Activated gamma-delta T cell treated with anti-CD3 and anti-CD28 coated beads, Interleukin-2, amount 50 U/mL, for 16 hours (primary cell): ENCODE measurements around the gene PNP.
"Not testable (repeated sequence)": the region's sequence is repeated elsewhere in the genome, so short reads cannot be mapped to it uniquely, and the experiment has no call there.

Source experiments
- DNase-seq: peaks from one replicate; pipeline ENCODE4 v3.0.0-alpha.2; 2020; ENCODE audit warnings: low read depth

The PNP gene

DNA sequence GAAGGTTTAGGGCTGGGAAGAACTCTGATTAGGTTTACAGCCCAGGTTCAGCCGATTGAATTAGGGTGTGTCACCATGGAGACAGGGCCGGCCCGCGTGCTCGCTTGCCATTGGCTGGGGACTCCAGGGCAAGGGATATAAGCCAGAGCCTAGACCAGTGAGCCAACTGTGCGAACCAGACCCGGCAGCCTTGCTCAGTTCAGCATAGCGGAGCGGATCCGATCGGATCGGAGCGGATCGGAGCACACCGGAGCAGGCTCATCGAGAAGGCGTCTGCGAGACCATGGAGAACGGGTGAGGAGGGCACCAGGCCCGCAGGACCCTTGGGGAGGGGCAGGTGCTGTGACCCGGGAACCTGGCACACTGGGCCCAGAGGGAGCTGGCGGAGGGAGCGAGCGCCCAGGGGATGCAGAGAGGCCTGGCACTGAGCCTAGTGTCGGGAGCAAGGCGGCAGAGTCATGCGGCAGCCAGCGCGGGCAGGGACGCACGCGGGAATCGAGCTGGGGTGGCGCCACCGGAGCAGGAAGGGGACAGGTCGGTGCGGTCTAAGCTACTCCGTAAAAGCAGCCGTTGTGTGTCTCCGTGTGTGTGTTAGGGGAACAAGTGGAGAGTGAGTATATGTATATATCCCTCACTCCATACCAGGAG is at the start of gene PNP:
Gene PNP (plus strand): TSS at position 165 of the 648 bp plus-strand sequence. CDS start 119 bp downstream, at position 284.
- peak; percentile 71 for DNase-seq

DNA sequence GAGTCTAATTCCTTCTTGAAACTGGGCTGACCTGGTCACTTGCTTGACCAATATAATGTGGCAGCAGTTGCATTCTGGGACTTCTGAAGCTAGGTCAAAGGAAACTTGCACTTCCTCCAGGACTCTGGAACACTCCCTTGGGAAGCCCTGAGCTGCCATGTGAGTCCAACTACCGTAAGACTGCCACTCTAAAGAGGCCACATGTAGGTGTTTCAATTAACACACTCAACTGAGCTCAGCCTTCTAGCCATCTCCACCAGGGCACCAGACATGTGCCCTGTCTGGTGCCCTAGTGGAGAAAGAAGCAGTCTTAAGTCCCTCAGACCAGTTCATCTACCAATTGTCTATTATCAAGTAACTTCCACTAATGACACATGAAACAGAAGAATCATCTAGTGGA is 49.8 kb upstream of the PNP start:
- no peak for DNase-seq

DNA sequence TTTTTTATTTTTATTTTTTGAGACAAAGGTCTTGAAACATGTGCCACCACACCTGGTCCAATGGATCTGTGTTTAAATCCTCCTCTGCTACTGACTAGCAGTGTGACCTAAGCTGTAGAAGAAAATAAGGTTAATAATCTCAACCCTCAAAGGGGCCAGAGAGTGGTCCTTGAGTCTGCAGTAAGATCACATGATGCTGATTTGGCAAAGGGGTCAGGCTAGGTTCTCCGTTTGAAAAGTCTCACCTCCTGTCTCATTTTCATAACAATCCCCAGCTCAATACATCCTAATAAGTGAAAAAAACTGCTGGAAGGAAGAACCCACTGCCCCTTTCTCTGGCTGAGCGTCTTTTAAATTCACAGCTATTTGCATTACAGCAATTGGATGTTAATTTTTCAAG is 47.9 kb upstream of the PNP start:
- no peak for DNase-seq

DNA sequence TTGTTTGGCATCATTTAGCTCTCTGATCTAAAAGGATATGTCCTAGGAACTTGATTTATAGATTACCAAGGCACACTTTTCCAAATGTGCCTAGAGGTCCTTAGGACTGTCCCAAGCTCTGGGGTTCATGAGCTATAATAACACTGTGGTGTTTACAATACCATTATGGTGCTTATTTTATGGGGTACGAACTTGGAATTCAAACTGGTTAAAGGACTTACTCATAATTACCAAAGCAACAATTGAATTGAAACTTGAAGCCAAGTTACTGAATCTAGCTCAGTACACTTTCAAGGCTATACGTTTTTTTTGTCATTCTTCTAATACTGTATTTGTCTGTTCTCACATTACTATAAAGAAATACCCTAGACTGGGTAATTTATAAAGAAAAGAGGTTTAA is 46.3 kb upstream of the PNP start:
- DNase-seq = no peak

DNA sequence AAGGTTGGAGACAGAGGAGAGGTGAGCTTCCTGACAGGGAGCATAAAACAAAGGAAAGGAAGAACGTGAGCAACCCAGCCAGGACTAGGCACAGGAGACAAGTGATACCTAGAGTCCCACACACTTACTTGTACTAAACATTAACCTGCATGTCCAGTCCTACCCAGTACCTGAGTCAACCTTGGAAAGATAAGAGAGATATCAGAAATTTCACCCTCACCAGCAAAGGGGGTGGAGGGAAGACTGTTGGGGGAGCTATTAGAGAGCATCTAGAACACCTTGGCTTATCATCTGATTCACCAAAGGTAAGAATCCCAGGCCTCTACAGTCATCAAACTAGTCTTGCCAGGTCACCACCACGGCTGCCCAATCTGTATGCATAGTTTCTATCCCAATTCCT is 44.4 kb upstream of the PNP start:
- DNase-seq = no peak

DNA sequence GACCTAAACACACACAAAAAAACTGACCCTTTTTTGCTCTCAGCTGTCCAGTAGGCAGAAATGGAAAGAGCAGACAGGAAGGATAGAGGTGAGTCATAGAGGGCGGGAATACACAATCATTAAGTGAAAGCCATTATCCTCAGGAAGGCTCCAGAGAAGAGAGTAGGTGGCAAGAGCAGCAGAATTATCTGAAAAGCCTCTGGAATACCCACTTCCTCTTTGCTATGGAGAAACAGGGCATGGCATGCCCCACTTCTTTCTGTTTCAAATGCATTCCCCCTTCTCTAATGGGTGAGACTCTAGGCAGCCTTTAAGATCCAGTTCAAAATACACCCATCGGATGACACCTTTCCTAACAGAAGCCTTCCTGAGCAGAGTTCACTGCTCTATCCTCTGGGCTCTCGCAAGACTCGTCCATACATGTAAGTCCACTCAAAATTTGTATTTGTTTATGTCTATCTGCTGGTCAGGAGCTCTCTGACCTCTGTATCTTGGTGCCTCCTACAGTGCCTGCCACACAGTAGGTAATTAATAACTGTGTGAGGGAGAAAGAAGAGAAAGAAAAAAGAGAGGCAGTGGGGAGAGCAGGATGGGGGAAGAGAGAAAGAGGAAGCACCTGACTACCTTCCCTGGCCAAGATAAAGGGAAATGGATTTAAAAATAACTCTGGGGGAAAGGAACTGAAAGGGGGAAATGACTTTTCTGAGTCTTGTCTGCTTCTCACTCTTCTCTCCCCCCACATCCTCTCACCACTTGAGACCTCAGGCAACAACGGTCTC is 41.8 kb upstream of the PNP start:
- no peak for DNase-seq

DNA sequence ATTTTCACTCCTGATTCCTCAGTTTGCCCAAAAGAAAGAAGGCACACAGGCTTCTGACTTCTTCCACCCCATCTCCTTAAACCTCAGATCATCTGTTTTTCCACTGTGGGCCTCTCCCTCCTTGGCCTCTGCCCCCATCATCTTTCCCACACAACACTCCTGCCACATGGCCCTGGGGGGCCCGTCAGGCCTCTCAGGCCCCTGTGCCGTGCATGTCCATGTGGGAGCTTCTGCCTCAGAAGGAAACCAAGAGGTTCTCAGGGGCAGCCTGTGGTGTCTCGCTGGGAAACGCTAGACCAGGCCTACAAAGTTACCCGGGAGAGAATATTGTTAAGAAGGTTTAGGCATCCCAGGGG is 41.2 kb upstream of the PNP start:
- no peak for DNase-seq

DNA sequence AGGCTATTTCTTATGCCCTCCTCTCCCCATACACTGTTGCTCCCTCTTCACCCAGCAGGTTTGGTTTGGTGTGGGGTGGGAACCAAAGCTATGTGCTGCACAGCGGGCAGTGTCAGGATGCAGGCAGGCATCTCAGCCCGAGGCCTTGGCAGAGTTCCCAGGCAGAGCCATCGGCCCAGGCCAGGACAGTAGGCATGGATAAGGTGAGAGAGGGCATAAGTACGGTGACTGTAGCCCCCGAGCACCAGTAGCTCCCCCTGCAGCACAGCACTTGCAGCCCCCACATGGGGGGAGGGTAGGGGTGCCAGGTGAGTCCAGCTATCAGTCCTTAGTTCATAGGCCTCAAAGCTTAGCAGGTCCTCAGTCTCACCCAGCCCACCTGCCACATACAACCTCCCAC is 40.4 kb upstream of the PNP start:
- DNase-seq = no peak

DNA sequence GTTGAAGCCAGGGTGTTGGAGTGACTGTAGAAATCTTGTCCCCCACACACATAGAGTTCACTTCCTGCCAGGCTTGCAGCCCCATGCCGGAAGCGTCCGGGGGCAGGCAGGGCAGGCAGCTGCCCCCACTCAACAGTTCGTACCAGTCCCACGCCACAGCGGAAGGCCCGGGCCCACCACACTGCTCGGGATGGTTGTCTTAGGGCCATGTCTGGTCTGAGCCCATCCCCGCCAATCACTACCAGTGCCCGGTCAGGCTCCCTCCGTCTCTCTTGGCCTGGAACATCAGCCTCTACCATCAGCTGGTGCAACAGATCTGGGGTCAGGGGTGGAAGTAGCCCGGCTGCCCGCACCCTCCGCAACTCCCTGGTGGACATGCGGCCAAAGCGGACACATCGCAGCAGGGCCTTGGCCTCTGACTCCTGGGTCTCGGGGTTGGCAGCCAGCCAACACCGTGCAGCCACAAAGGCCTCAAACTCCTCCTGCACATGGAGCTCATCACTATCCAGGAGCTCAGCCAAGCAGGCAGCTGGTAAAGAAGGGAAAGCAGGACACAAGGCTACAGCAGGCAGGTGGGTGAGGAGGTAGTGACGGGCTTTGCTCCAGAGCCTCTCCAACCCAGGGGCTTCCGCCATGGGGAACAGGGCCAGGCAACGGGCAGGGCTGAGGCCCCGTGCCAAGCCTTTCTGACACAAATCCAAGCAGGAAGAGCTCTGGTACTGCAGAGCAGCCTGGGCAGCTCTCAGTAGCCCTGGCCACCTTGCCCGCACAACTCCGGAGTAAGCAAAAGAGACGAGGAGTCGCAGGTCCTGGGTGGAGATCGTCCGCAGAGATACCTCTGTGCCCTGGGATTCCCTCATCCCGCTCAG is 39.2 kb upstream of the PNP start:
- no peak for DNase-seq

GRCh38 chr14:20434701-20435581 is 34.3 kb upstream of the PNP start:
- DNase-seq = no peak

GRCh38 chr14:20435582-20436362 is 33.4 kb upstream of the PNP start, which contains the start of gene KLHL33:
KLHL33 (minus strand) TSS chr14:20436166; CDS start chr14:20435811, 355 bp downstream.
- DNase-seq = no peak

DNA sequence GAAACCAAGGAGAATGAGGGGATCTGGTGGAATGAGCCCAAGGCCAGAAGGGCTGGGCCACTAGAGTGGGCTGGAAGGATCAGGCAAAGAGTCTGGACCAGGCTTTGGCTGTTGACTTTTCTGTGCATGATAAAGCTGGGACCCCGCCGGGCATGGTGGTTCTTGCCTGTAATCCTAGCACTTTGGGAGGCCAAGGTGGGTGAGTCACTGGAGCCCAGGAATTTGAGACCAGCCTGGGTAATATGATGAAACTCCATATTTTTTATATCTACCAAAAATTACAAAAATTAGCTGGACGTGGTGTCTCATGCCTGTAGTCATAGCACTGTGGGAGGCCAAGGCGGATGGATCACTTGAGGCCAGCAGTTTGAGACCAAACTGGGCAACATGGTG is 32.8 kb upstream of the PNP start:
- no peak for DNase-seq

- DNase-seq = no peak
These were observed 30.5 kb upstream of the PNP start for GRCh38 chr14:20438664-20439063.

- no peak for DNase-seq
These were observed 28.7 kb upstream of the PNP start for GRCh38 chr14:20440465-20440864.

DNA sequence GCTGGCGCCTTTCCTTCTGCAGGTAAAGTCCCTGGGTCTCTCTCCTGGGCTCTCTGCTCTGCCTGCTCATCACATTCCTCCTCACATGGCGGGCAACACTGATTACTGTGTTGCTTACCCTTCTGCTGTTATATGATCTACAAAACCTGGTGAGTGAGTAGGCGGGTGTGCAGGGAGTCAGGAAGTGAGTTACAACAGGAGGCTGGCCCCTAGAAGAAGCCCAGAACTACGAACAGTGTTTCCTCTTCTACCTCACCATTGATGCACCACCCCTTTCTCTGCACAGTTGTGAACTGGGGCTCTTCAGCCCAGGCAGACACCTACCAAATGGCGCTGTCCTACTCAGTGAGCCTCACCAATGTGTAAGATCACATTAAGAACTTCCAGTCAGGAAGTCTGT is 28.3 kb upstream of the PNP start:
- DNase-seq = no peak

DNA sequence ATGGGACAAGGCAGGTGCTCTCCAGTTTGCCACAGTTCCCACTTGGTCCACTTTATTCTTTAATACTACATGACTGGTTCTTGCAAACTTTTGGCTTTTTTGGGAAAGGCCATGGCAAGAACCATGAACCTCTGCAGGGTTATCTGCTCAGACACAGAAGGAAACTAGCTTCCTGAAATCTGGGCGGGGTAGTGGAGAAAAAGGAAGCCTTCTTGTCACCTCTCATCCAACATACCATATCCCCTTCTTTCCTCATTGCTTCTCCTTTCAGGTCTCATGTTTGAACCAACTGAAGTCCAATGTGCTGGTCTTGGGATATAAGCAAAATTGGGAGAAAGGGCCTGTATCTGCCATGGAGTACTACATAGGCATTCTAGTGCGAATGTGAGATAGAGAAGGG is 27.7 kb upstream of the PNP start:
- no peak for DNase-seq

DNA sequence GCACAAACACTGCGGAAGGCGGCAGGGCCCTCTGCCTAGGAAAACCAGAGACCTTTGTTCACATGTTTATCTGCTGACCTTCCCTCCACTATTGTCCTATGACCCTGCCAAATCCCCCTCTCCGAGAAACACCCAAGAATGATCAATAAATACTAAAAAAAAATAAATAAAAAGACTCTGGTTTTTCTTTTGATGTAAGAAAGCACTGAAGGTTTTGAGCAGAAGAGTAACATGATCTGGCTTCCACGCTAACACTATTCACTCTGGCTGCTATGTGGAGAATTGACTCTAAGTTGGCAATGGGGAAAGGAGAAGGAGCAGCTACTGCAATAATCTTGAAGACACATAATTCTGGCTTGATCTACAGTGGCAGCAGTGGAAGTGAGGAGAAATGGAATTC is 25.6 kb upstream of the PNP start:
- not testable (repeated sequence) for DNase-seq

- DNase-seq = no peak
These were observed 22.3 kb upstream of the PNP start for GRCh38 chr14:20446889-20447288.

- not testable (repeated sequence) for DNase-seq
These were observed 16.4 kb upstream of the PNP start for GRCh38 chr14:20452831-20453230.

DNA sequence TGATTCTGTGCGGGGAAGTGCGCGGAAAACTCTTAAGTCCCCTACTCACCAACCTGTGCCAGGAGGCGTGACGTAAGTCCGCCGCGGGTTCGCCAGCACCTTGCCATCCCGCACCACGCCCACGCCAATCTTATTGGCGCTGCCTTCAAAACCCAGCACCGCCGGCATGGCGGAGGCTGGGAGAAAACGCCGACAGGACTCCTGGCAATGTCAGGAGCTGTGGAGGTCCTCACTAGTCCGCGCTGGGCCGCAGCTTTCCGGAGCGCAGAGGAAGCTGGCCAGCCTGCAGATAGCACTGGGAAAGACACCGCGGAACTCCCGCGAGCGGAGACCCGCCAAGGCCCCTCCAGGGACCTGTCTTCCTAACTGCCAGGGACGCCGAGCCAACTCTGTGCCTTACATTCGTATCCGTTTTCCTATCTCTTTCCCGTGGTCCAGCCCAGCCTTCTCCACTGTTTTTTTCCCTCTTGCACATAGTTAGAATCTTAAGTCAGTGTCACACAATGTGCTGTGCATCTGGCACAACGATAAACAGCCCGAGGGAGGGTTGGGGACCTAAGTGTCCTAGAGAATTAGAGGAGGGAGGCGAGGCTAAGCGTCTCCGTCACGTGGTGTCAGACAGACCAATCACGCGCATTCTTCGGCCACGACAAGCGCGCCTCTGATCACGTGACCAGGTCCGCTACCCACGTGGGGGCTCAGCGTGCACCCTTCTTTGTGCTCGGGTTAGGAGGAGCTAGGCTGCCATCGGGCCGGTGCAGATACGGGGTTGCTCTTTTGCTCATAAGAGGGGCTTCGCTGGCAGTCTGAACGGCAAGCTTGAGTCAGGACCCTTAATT is 14.5 kb upstream of the PNP start, which contains the start of the genes APEX1 and OSGEP:
Gene APEX1 (plus strand): TSS at position 711 of the 839 bp plus-strand sequence. CDS start 420 bp downstream, outside the sequence.
Gene OSGEP (minus strand): TSS at position 297 of the 839 bp plus-strand sequence. CDS start 129 bp downstream, at position 168.
- DNase-seq = peak; percentile 97
